Panc1 (cell line): Measurements from ENCODE around the gene NRG2.

Experiments
- POLR2AphosphoS5 ChIP-seq: IDR thresholded peaks from 2 replicates; pipeline ENCODE4 v1.6.1; 2012; ENCODE audit warnings: mild to moderate bottlenecking, low read depth, low read length, moderate library complexity
- TF ChIP-seq, protein P1 (sequence below): fragments of 450-650 bp; IDR thresholded peaks from 2 replicates; pipeline ENCODE4 v1.5.1; 2017; ENCODE audit warnings: mild to moderate bottlenecking
- TF ChIP-seq, protein P2 (sequence below), 2 experiments: IDR thresholded peaks; 2 replicates each; pipeline ENCODE4 v1.6.1; 2011 to 2012; ENCODE audit warnings: low read depth in 2 of 2, control low read depth in 1 of 2, low read length in 1 of 2, mild to moderate bottlenecking in 1 of 2, moderate library complexity in 1 of 2; ENCODE audit not compliant: insufficient read depth in 1 of 2

DNA sequence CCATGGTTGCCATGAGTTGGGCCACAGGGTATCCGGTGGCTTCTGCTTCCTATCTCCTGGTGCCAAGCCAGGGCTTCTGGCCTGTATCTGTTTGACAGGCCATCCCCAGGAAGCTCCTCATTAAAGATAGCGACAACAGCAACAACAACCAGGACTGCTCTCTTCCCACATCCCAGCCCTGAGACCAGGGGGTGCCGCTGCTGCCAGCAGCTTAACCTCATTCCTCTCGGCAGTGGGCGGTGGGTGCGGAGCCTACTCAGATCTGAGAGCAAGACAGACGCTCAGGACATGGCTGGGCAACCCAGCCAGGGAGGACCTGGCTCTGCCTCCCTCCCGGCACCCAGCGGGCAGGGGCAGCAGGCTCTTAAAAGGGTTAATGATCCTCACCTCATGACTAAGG lies 149.2 kb downstream of the NRG2 start:
- TF ChIP-seq, protein P1, sequence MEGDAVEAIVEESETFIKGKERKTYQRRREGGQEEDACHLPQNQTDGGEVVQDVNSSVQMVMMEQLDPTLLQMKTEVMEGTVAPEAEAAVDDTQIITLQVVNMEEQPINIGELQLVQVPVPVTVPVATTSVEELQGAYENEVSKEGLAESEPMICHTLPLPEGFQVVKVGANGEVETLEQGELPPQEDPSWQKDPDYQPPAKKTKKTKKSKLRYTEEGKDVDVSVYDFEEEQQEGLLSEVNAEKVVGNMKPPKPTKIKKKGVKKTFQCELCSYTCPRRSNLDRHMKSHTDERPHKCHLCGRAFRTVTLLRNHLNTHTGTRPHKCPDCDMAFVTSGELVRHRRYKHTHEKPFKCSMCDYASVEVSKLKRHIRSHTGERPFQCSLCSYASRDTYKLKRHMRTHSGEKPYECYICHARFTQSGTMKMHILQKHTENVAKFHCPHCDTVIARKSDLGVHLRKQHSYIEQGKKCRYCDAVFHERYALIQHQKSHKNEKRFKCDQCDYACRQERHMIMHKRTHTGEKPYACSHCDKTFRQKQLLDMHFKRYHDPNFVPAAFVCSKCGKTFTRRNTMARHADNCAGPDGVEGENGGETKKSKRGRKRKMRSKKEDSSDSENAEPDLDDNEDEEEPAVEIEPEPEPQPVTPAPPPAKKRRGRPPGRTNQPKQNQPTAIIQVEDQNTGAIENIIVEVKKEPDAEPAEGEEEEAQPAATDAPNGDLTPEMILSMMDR = no peak
- TF ChIP-seq POLR2AphosphoS5 = no peak
- TF ChIP-seq, protein P2, sequence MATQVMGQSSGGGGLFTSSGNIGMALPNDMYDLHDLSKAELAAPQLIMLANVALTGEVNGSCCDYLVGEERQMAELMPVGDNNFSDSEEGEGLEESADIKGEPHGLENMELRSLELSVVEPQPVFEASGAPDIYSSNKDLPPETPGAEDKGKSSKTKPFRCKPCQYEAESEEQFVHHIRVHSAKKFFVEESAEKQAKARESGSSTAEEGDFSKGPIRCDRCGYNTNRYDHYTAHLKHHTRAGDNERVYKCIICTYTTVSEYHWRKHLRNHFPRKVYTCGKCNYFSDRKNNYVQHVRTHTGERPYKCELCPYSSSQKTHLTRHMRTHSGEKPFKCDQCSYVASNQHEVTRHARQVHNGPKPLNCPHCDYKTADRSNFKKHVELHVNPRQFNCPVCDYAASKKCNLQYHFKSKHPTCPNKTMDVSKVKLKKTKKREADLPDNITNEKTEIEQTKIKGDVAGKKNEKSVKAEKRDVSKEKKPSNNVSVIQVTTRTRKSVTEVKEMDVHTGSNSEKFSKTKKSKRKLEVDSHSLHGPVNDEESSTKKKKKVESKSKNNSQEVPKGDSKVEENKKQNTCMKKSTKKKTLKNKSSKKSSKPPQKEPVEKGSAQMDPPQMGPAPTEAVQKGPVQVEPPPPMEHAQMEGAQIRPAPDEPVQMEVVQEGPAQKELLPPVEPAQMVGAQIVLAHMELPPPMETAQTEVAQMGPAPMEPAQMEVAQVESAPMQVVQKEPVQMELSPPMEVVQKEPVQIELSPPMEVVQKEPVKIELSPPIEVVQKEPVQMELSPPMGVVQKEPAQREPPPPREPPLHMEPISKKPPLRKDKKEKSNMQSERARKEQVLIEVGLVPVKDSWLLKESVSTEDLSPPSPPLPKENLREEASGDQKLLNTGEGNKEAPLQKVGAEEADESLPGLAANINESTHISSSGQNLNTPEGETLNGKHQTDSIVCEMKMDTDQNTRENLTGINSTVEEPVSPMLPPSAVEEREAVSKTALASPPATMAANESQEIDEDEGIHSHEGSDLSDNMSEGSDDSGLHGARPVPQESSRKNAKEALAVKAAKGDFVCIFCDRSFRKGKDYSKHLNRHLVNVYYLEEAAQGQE (IDR thresholded peaks at IDR 0.05; ENCODE audit: insufficient read depth in 1 of 2, low read depth in 2 of 2, low read length in 1 of 2) = no peak
